ENCODE data around the gene FIGNL2. TPM values are rescaled to one million over a fixed set of nuclear protein-coding genes. Genes with fewer than 3 reads are reported as not detected.
"Not testable (repeated sequence)": the region's sequence is repeated elsewhere in the genome, so short reads cannot be mapped to it uniquely, and the experiment has no call there.

The FIGNL2 gene
- total and polyA plus RNA-seq, 4 donors, result 0.06 to 0.70 (median 0.33) TPM

DNA sequence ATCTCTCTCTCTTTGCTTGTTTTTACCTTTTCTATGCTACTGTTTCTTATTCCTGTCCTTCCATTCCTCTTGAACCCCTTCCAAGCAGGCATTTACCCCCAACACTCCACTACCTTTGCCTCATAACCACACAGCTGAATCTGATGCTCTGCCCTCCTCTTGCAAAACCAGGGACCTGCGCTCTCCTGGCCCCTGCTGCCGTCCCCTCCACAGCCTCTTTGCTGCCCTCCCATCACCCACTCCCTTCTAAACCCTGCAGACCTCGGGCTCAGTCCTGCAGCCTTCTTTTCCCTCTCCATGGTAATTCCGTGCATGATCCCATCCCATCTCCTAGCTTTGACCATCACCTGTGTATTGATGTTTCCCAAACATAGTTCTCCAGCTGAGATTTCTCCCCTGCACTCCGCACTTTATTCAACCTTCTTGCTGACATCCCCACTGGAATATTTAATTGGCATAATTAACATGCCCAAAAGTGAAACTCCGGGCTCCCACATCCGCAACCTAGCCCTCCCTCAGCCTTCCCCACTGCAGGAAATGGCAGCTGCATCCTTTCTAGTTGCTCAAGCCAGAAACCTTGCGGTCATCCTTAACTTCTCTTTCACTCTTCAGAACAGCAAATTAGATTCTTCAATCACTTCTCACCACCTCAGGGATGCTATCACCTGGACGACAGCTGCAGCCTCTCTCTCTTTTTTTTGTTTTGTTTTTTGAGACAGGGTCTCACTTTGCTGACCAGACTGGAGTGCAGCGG, 16.0 kb downstream of the FIGNL2 start:
- no peaks in the 10 kb centered on the region for H3K36me3 ChIP-seq (ENCODE audit: control insufficient read depth in 4 of 4, insufficient read depth in 3 of 4, low read depth in 1 of 4, low read length in 3 of 4)
- no peak overlapping the region for H3K9ac ChIP-seq (ENCODE audit: low read depth in 1 of 2, low read length in 2 of 2)
- no peak overlapping the region for H3K27ac ChIP-seq (ENCODE audit: low read depth in 1 of 2, low read length in 2 of 2)
- H3K27me3 ChIP-seq (ENCODE audit: control insufficient read depth in 4 of 4, insufficient read depth in 4 of 4, low read length in 3 of 4), result no peaks in the 10 kb centered on the region
- no peak for TF ChIP-seq RXRA (IDR thresholded peaks at IDR 0.05)
- TF ChIP-seq, protein P1, sequence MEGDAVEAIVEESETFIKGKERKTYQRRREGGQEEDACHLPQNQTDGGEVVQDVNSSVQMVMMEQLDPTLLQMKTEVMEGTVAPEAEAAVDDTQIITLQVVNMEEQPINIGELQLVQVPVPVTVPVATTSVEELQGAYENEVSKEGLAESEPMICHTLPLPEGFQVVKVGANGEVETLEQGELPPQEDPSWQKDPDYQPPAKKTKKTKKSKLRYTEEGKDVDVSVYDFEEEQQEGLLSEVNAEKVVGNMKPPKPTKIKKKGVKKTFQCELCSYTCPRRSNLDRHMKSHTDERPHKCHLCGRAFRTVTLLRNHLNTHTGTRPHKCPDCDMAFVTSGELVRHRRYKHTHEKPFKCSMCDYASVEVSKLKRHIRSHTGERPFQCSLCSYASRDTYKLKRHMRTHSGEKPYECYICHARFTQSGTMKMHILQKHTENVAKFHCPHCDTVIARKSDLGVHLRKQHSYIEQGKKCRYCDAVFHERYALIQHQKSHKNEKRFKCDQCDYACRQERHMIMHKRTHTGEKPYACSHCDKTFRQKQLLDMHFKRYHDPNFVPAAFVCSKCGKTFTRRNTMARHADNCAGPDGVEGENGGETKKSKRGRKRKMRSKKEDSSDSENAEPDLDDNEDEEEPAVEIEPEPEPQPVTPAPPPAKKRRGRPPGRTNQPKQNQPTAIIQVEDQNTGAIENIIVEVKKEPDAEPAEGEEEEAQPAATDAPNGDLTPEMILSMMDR (IDR thresholded peaks at IDR 0.05; ENCODE audit: low read depth, low read length, missing input control), result no peak
- no peak for TF ChIP-seq YY1 (IDR thresholded peaks at IDR 0.05)
- no peak for TF ChIP-seq SP1 (IDR thresholded peaks at IDR 0.05)
- TF ChIP-seq, protein P2, sequence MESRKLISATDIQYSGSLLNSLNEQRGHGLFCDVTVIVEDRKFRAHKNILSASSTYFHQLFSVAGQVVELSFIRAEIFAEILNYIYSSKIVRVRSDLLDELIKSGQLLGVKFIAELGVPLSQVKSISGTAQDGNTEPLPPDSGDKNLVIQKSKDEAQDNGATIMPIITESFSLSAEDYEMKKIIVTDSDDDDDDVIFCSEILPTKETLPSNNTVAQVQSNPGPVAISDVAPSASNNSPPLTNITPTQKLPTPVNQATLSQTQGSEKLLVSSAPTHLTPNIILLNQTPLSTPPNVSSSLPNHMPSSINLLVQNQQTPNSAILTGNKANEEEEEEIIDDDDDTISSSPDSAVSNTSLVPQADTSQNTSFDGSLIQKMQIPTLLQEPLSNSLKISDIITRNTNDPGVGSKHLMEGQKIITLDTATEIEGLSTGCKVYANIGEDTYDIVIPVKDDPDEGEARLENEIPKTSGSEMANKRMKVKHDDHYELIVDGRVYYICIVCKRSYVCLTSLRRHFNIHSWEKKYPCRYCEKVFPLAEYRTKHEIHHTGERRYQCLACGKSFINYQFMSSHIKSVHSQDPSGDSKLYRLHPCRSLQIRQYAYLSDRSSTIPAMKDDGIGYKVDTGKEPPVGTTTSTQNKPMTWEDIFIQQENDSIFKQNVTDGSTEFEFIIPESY (IDR thresholded peaks at IDR 0.05), result no peak
- TF ChIP-seq, protein P3, sequence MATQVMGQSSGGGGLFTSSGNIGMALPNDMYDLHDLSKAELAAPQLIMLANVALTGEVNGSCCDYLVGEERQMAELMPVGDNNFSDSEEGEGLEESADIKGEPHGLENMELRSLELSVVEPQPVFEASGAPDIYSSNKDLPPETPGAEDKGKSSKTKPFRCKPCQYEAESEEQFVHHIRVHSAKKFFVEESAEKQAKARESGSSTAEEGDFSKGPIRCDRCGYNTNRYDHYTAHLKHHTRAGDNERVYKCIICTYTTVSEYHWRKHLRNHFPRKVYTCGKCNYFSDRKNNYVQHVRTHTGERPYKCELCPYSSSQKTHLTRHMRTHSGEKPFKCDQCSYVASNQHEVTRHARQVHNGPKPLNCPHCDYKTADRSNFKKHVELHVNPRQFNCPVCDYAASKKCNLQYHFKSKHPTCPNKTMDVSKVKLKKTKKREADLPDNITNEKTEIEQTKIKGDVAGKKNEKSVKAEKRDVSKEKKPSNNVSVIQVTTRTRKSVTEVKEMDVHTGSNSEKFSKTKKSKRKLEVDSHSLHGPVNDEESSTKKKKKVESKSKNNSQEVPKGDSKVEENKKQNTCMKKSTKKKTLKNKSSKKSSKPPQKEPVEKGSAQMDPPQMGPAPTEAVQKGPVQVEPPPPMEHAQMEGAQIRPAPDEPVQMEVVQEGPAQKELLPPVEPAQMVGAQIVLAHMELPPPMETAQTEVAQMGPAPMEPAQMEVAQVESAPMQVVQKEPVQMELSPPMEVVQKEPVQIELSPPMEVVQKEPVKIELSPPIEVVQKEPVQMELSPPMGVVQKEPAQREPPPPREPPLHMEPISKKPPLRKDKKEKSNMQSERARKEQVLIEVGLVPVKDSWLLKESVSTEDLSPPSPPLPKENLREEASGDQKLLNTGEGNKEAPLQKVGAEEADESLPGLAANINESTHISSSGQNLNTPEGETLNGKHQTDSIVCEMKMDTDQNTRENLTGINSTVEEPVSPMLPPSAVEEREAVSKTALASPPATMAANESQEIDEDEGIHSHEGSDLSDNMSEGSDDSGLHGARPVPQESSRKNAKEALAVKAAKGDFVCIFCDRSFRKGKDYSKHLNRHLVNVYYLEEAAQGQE (IDR thresholded peaks at IDR 0.05), result no peak
- no peak for TF ChIP-seq RAD21 (IDR thresholded peaks at IDR 0.05)
- TF ChIP-seq, protein P4, sequence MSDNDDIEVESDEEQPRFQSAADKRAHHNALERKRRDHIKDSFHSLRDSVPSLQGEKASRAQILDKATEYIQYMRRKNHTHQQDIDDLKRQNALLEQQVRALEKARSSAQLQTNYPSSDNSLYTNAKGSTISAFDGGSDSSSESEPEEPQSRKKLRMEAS (IDR thresholded peaks at IDR 0.05), result no peak
- TF ChIP-seq, protein P5, sequence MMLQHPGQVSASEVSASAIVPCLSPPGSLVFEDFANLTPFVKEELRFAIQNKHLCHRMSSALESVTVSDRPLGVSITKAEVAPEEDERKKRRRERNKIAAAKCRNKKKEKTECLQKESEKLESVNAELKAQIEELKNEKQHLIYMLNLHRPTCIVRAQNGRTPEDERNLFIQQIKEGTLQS (IDR thresholded peaks at IDR 0.05), result no peak
- no peak for TF ChIP-seq FOXA1 (IDR thresholded peaks at IDR 0.05)
- no peak for TF ChIP-seq HNF4G (IDR thresholded peaks at IDR 0.05)
- no peak for TF ChIP-seq NR2F2 (IDR thresholded peaks at IDR 0.05)
- no peak for TF ChIP-seq FOXA2 (IDR thresholded peaks at IDR 0.05)
- no peak for TF ChIP-seq JUND (IDR thresholded peaks at IDR 0.05)
- WGBS, result 66% methylated on average over 10 of the region's 10 CpGs
- H3K9me3 ChIP-seq (ENCODE audit: control insufficient read depth in 4 of 4, low read length in 3 of 4), result no peaks in the 10 kb centered on the region
- peaks cover 0 to 8% (median 4%) of the 10 kb centered on the region in 4 donors for H3K4me1 ChIP-seq (ENCODE audit: control insufficient read depth in 4 of 4, insufficient read depth in 4 of 4, low read length in 3 of 4)
- DNase-seq (ENCODE audit: low spot score), result no peak
- no peak overlapping the region for H3K4me3 ChIP-seq (ENCODE audit: low read depth in 1 of 3, low read length in 3 of 3)

DNA sequence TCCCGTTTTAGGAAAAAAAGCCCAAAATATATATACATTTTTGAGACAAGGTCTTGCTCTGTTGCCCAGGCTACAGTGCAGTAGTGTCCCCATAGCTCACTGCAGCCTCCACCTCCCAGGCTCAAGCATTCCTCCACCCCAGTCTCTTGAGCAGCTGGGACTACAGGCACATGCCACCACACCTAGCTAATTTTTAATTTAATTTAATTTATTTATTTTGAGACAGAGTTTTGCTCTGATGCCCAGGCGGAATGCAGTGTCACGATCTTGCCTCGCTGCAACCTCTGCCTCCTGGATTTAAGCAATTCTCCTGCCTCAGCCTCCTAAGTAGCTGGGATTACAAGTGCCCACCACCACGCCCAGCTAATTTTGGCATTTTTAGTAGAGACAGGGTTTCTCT, 16.7 kb downstream of the FIGNL2 start:
- H3K4me3 ChIP-seq (ENCODE audit: low read depth in 1 of 3, low read length in 3 of 3); H3K36me3 ChIP-seq (ENCODE audit: control insufficient read depth in 4 of 4, insufficient read depth in 3 of 4, low read depth in 1 of 4, low read length in 3 of 4); H3K9me3 ChIP-seq (ENCODE audit: control insufficient read depth in 4 of 4, low read length in 3 of 4); H3K27ac ChIP-seq (ENCODE audit: low read depth in 1 of 2, low read length in 2 of 2); H3K9ac ChIP-seq (ENCODE audit: low read depth in 1 of 2, low read length in 2 of 2); H3K27me3 ChIP-seq (ENCODE audit: control insufficient read depth in 4 of 4, insufficient read depth in 4 of 4, low read length in 3 of 4); DNase-seq (ENCODE audit: low spot score): not testable (repeated sequence)
- 83% methylated on average over 5 of the region's 5 CpGs for WGBS
- peaks cover 0 to 11% (median 5%) of the 10 kb centered on the region in 4 donors for H3K4me1 ChIP-seq (ENCODE audit: control insufficient read depth in 4 of 4, insufficient read depth in 4 of 4, low read length in 3 of 4)
